Muscle layer of colon (tissue), 2 donors: ENCODE data around the gene COL9A1.

Experiments used
- H3K27ac ChIP-seq: one replicate; pipeline ENCODE4 v1.7.0; 2013; ENCODE audit warnings: low read depth, mild to moderate bottlenecking, low read length, moderate library complexity
- H3K27me3 ChIP-seq, 2 donors: one replicate each; pipeline ENCODE4 v1.7.0; 2013; ENCODE audit warnings: low read length in 2 of 2, mild to moderate bottlenecking in 2 of 2; ENCODE audit not compliant: insufficient read depth in 2 of 2, control insufficient read depth in 1 of 2
- H3K36me3 ChIP-seq: one replicate; pipeline ENCODE4 v1.7.0; 2013; ENCODE audit warnings: mild to moderate bottlenecking, low read length; ENCODE audit not compliant: insufficient read depth
- H3K4me1 ChIP-seq: one replicate; pipeline ENCODE4 v1.7.0; 2013; ENCODE audit warnings: mild to moderate bottlenecking, low read length; ENCODE audit not compliant: insufficient read depth
- H3K4me3 ChIP-seq, 2 donors: one replicate each; pipeline ENCODE4 v1.7.0; 2013; ENCODE audit warnings: low read length in 2 of 2, low read depth in 1 of 2, mild to moderate bottlenecking in 1 of 2, moderate library complexity in 1 of 2
- H3K9ac ChIP-seq: one replicate; pipeline ENCODE4 v1.7.0; 2013; ENCODE audit warnings: low read length
- H3K9me3 ChIP-seq: one replicate; pipeline ENCODE4 v1.7.0; 2013; ENCODE audit warnings: mild to moderate bottlenecking, low read length
- donor health status: abdominal sarcoma.
- donor health status: Adenocarcinoma of cecum.

The COL9A1 gene

DNA sequence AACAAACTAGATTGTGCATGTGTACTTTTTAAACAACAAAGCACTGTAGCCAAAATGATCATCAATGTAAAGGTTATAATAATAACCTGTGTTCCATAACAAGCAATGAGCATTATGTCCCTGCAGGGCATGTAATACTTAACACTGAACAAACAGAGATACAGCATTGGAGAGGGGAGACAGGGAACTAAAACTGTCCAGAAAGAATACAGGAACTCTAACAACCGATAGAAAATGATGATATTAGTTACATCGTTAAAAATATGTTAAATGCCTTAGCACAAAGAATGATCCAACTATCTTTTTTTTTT is 80.5 kb downstream of the COL9A1 start:
- no peaks in the 10 kb centered on the region for H3K36me3 ChIP-seq
- no peak overlapping the region for H3K27ac ChIP-seq
- H3K9ac ChIP-seq: no peak overlapping the region
- H3K9me3 ChIP-seq: no peaks in the 10 kb centered on the region
- H3K27me3 ChIP-seq: no peaks in the 10 kb centered on the region
- no peak overlapping the region for H3K4me3 ChIP-seq
- H3K4me1 ChIP-seq: no peaks in the 10 kb centered on the region

DNA sequence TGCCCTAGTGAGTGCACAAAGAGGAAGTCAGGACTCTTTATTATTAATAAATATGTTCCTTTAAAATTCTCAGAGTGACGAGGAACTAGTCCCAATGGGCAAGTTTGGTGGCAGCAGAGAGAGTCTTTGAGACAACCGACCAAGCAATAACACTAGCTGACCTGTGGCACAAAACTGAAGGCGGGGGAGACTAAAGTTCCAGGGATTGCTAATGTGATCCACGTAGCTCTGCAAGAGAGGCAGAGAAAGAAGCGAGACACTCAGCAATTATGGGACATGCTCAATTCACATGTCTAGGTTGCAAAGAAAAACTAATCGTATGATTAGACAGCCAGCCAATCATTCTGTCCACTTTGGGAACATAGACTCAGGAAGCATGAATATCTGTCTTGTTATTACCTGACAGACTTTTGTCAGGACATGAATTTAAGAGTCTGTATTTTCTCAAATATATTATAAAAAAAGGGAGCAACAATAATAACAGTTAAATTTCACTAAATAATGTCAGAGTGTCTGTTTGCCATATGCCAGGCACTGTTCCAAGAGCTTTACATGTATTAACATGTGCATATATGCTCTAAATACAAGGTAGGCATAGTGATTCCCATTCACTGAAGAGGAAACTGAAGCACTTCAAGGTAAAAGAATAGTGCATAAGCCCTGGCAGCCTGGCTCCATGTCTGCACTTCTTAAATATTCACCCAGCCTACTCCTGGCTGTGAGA is 81.0 kb downstream of the COL9A1 start:
- H3K4me3 ChIP-seq: no peak overlapping the region
- no peak overlapping the region for H3K9ac ChIP-seq
- H3K9me3 ChIP-seq: no peaks in the 10 kb centered on the region
- H3K4me1 ChIP-seq: no peaks in the 10 kb centered on the region
- H3K27me3 ChIP-seq: no peaks in the 10 kb centered on the region
- H3K36me3 ChIP-seq: no peaks in the 10 kb centered on the region
- H3K27ac ChIP-seq: no peak overlapping the region

- Histone ChIP-seq H3K9ac (no peak overlapping the region), H3K27me3 (no peaks in the 10 kb centered on the region), H3K4me1 (no peaks in the 10 kb centered on the region), H3K27ac (no peak overlapping the region), H3K36me3 (no peaks in the 10 kb centered on the region), H3K4me3 (no peak overlapping the region), H3K9me3 (no peaks in the 10 kb centered on the region)
These were observed 81.7 kb downstream of the COL9A1 start for GRCh38 chr6:70221025-70221714.

DNA sequence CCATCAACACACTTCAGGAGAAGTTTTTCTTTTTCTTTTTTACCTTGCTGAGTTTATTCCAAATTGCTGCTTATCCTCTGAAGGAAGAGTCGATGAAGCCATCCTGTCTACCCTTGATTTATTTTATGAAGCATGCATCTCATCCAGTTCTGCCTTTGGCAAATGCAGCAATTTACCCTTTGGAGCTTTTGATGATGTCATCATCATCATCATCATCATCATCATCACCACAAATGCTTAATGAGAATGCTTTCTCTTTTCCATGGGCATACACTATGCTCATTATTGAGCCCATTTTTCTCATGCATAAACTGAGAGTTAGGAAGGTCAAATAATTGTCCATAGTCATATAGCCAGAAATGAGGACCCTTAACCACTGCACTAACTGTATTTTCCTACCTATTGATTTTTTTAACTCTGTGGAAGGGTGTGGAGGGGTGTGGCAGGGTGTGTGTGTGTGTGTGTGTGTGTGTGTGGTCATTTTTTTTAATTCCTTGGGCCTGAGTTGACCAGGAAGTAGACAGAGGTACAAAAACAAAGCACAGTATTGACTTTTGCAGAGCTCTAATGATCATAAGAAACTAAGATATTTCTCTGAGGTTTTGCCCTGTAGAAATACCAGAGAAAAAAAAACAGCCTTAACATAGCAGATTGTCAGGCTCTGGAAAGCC is 82.8 kb downstream of the COL9A1 start:
- H3K4me3 ChIP-seq: no peak overlapping the region

GRCh38 chr6:70216767-70217166 is 86.1 kb downstream of the COL9A1 start:
- Histone ChIP-seq H3K9me3 (no peaks in the 10 kb centered on the region), H3K36me3 (no peaks in the 10 kb centered on the region), H3K27ac (no peak overlapping the region), H3K4me1 (no peaks in the 10 kb centered on the region), H3K9ac (no peak overlapping the region), H3K27me3 (no peaks in the 10 kb centered on the region), H3K4me3 (no peak overlapping the region)

More for the DNA sequence above, 82.8 kb downstream of the COL9A1 start:
- Histone ChIP-seq H3K9ac (no peak overlapping the region), H3K27me3 (no peaks in the 10 kb centered on the region), H3K27ac (no peak overlapping the region), H3K4me1 (no peaks in the 10 kb centered on the region), H3K36me3 (no peaks in the 10 kb centered on the region), H3K9me3 (no peaks in the 10 kb centered on the region)

GRCh38 chr6:70215460-70216108 is 87.3 kb downstream of the COL9A1 start:
- no peaks in the 10 kb centered on the region for H3K27me3 ChIP-seq
- no peak overlapping the region for H3K4me3 ChIP-seq
- H3K9me3 ChIP-seq: no peaks in the 10 kb centered on the region
- H3K4me1 ChIP-seq: no peaks in the 10 kb centered on the region
- H3K36me3 ChIP-seq: no peaks in the 10 kb centered on the region
- H3K9ac ChIP-seq: no peak overlapping the region
- no peak overlapping the region for H3K27ac ChIP-seq

DNA sequence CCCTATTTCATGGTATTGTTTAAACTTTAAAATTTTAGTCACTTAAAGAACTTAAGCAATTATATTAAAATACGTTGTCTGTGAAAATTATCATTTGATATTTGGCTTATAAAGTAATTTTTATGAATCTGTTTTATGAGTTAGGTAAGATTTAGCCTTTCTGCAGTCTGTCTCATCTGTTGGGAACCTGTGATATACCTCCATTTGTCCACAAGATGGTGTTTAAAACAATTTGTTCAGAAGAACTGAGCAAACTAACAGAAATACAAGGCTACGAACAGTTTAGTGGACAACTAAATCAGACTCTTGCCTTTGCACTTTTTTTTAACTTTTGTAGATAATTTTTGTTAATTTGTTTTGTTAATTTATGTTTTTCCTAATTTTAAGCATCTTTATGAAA is 92.4 kb downstream of the COL9A1 start:
- H3K4me3 ChIP-seq: no peak overlapping the region
- H3K9me3 ChIP-seq: no peaks in the 10 kb centered on the region
- no peaks in the 10 kb centered on the region for H3K27me3 ChIP-seq
- H3K4me1 ChIP-seq: no peaks in the 10 kb centered on the region
- no peak overlapping the region for H3K27ac ChIP-seq
- no peaks in the 10 kb centered on the region for H3K36me3 ChIP-seq
- H3K9ac ChIP-seq: no peak overlapping the region

GRCh38 chr6:70208235-70208790 is 94.6 kb downstream of the COL9A1 start:
- Histone ChIP-seq H3K9ac (no peak overlapping the region), H3K36me3 (no peaks in the 10 kb centered on the region), H3K4me1 (no peaks in the 10 kb centered on the region), H3K27me3 (no peaks in the 10 kb centered on the region), H3K4me3 (no peak overlapping the region), H3K9me3 (no peaks in the 10 kb centered on the region), H3K27ac (no peak overlapping the region)

- Histone ChIP-seq H3K4me1 (no peaks in the 10 kb centered on the region), H3K27ac (no peak overlapping the region), H3K36me3 (no peaks in the 10 kb centered on the region), H3K9me3 (no peaks in the 10 kb centered on the region), H3K9ac (no peak overlapping the region), H3K27me3 (no peaks in the 10 kb centered on the region), H3K4me3 (no peak overlapping the region)
These were observed 104.1 kb downstream of the COL9A1 start for GRCh38 chr6:70198785-70199184.

DNA sequence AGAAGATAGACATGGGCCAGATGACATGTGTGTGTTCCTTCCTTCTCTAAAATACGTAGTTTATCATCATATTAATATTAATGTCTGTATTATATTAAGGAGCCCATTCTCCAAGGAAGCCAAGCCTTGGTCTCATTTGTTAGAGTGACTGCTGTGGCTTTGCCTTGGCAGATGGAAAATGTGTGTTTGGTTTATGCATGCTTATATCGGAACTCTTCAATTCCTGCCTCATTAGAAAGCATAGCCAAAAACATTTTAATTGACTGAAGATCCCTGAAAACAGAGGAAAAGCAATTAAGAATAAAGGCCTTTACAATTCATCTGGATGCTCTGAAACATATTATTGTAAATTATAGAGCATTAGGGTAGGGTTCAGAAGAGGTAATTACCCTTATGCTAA is 106.4 kb downstream of the COL9A1 start:
- H3K4me1 ChIP-seq: no peaks in the 10 kb centered on the region
- no peak overlapping the region for H3K9ac ChIP-seq
- H3K9me3 ChIP-seq: no peaks in the 10 kb centered on the region
- H3K27me3 ChIP-seq: no peaks in the 10 kb centered on the region
- H3K27ac ChIP-seq: no peak overlapping the region
- no peaks in the 10 kb centered on the region for H3K36me3 ChIP-seq
- H3K4me3 ChIP-seq: no peak overlapping the region

DNA sequence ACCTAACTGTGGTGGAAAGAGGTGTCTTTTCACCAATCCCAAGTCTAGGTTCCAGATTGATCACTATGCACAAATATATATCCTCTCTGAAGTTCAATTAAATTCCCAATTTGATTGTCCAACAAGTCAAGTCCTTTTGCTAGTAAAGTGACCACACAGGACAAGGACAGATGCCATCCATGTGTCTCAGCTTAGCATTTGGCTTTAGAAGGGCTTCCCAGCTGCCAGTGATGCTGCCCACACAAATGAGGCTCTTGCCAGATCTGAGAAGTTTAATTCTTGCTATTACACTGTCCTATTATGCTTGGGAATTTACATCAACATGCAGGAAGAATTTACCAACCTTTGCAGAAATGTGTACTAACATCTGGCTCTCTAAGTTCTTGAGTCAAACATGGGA is 108.5 kb downstream of the COL9A1 start:
- Histone ChIP-seq H3K27me3 (no peaks in the 10 kb centered on the region), H3K27ac (no peak overlapping the region), H3K4me1 (no peaks in the 10 kb centered on the region), H3K9me3 (no peaks in the 10 kb centered on the region), H3K9ac (no peak overlapping the region), H3K36me3 (no peaks in the 10 kb centered on the region), H3K4me3 (no peak overlapping the region)
